GM19035 (cell line): Measurements from ENCODE around the gene ENTPD8.
"Not testable (repeated sequence)": the region's sequence is repeated elsewhere in the genome, so short reads cannot be mapped to it uniquely, and the experiment has no call there.

Experiments
- ATAC-seq: cut with Tn5 transposase; IDR thresholded peaks from one replicate; pipeline ENCODE4 v1.9.1; 2021; ENCODE audit not compliant: unreplicated experiment

ENTPD8 gene

DNA sequence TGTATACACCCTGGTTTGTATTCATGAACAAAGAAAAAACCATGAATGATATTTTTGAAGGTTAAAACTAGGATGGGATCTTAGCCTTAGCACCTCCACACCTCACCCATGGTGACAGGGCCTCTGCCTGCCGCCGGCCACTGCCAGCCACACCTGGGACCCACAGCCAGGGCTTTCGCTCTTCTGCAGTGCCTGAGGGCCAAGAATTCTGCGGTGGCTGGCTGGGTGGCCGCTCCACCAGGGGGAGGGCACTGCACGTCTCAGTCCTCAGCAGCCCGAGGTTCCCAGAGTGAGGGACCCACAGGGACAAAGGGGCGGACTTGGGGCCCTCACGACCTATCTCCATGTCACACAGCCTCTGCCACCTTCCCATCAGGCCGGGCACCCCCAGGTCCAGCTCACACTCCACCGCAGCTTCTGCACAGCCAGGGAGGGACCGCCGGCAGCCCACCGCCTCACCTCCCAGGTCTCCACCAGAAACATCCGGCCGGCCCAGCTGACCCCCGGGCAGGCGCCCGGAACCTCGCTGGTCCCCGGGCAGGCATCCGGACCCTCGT lies 25.1 kb downstream of the ENTPD8 start:
- ATAC-seq = no peak

DNA sequence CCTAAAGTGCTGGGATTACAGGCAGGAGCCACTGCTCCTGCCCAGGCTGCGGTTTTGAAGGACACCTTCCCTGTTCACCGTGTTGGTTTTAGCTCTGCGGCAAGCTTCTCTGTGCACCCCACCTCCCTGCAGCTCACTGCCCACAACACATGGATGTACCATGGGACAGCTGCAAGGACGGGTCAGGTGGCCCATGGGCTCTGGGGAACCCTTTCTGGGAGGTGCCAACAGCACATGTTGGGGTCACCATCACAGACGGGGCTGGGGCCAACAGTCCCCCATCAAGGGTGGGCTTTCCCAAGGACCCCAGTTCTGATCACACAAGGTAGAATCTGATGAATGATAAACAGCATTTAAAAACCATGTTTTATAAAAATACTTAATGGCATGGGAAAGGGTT lies 25.7 kb downstream of the ENTPD8 start:
- no peak for ATAC-seq

DNA sequence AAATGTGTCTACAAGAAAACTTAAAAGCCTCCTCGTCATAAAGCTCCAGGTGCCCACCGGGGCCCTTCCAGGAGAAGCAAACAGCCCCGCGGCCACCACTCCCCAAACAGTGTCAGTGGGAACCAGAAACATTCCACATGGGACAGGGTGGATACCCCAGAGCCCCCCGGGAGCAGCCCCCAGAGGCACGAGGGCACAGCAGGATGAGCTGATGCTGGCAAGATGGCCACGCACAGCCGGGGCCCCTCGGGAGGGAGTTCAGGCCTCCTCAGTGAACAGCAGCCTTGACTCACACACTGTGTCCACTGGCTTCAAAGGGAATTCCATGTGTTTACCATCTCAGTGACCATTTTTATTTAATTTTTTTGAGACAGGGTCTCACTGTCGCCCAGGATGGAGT lies 28.7 kb downstream of the ENTPD8 start:
- ATAC-seq = no peak

DNA sequence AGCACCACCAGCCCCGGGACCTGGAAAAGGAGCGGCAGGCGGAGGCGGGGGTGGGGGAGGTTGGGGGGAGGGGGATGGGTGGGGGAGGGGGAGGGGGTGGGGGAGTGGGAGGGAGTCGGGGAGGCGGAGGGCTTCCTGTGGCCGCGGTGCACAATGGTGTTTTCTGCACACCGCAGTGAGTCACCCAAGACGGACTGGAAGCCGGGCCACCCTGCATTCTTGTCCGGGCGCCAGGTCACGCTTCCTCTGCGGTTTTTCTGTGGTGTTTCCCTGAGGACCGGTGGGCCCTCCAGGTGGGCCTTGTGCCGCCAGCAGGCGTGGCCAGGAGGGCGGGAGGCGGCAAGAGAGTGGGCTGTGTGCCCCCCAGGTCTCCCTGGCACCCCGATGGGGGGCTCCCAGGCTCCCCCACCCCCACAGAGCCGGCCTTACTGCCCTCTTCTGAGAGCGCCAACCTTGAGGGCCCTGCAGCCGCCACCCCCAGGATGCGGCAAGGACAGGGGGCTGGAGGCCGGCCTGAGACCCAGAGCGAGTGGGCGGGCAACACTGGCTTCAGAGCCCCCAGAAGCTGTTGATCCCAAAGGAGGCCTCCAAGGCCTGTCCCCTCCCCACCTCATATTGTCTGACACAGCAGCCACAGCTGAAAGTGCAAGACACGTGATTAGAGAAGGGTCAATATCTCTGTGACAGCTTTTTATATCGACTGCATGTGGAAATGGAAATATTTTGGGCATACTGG lies 29.3 kb downstream of the ENTPD8 start:
- ATAC-seq = no peak

DNA sequence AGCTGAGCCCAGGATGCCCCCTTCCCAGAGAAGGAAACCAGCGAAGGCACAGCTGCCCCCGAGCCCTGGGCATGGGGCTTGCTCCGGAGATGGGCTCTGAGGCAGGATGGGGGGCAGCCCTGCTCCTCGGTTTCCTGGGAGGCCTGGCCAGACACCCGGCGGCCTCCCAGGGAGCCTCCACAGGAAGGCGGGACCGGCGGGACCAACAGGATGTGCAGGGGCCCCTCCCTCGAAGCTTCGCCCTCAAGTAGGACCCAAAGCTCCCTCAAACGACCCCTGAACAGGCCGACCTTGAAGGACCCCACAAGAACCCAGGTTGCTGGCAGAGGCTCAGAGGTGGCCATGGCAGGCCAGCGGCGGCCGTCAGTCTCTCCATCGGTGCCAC lies 29.9 kb downstream of the ENTPD8 start:
- ATAC-seq = no peak

DNA sequence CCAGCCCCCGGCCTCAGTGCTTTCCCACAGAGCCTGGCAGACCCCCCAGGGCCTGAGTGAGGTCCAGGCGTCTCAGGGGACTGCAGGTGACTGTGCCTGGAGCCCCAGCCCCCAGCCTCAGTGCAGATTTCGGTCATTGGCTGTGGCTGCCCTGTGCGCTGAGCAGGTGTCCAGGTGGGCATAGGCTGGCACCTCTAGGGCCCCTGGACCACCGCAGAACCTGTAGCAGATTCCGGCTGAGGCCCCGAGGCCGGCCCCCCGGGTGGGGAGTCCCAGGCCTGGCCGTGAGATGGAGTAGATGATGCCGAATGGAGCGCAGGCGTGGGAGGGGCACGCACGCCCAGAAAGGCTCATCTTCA lies 30.3 kb downstream of the ENTPD8 start:
- ATAC-seq = no peak

DNA sequence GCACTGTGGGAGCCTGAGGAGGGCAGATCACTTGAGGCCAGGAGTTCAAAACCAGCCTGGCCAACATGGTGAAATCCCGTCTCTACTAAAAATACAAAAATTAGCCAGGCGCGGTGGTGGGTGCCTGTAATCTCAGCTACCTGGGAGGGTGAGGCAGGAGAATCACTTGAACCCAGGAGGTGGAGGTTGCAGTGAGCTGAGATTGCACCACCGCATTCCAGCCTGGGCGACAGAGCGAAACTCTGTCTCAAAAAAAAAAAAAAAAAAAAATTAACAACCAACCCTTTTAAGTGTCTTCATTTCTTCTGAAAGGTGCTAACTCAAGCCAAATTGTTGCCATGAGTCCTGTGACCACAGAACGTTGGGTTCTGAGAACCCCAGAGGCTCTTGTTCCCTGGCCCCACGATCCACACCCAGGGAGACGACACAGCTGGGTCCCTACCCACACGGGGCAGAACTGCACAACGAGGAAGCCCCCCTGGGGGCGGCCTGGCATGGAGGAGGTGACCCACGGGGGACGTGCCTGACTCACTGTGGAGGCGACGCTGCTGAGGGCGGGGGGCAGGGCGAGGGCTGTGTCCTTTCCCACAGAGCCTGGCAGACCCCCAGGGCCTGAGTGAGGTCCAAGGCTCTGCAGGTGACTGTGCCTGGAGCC lies 30.8 kb downstream of the ENTPD8 start:
- ATAC-seq = not testable (repeated sequence)

DNA sequence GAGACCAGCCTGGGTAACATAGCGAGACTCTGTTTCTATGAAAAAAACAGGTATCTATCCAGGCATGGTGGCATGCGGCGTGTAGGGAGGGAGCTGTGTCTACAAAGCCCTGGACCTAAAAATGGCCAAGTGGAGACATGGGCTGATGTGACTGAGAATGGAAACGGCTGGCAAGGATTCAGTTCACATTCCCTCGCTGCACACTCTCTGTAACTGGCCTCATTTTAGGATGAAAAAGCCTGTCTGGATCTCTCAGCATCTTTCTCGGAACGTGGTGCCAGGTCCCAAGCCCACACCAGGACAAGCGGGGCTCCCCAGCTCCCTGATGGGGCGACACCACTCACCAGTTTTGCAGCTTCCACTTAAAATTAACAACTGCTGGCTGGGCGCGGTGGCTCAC lies 31.6 kb downstream of the ENTPD8 start:
- no peak for ATAC-seq

DNA sequence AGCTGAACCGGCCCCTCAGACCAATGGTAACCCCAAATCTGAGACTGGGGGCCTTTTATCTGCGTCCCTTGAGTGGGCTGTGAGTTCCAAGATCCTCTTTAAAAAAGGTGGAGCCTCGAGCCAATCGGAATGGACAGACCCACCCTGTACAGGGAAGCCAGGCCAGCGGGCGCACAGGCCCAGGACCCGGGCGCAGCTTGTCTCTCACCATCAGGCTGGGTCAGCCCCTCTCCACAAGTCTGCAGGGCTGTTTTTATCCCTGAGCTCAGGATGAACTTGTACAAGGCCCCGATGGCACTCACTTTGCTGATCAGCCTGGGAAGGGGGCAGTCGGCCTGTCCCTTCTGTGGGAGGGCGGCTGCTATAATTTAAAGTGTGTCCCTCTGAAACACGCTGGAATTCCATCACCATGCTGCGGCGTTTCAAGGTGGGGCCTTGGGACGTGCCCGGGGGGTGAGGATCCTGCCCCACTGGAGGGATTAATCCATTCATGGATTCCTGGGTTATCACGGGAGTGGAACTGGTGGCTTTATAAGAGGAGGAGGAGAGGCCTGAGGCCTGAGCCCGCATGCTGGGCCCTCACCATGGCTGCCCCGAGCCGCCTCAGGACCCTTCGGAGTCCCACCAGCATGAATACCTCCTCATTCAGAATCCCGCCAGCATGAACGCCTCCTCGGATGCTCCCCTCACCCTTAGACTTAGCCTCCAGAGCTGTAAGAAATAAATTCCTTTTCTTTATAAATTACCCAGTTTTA lies 32.3 kb downstream of the ENTPD8 start:
- no peak for ATAC-seq

DNA sequence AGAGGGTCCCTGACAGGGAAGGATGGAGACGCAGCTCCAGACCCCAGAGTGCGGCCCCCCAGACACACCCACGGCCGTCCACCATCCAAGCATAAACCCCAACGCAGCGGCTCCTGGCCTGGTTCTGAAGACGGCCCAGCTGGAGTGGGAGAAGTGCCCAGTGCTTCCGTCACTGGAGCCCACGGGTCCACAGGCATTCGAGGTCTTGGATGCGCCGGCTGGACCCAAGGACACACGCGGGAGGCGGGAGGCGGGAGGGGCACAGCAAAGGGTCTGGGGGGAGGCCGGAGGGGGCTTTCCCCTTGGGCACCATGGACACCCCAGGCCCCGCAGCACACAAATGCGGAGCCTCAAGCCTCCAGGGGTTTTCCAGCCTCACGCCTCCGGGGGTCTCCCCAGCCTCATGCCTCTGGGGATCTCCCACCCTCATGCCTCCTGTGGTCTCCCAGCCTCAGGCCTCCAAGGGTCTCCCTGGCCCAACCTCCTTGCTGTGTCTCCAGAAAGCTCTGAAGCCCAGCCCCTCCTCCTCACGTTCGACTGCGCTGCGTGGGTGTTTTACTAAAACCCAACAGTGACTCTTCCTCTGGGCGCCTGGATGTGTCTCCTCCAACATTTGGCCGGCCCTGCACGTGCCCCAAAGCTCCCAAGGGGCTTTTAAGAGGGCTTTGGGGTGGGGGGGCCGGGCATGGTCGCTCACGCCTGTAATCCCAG lies 33.4 kb downstream of the ENTPD8 start:
- ATAC-seq = no peak

DNA sequence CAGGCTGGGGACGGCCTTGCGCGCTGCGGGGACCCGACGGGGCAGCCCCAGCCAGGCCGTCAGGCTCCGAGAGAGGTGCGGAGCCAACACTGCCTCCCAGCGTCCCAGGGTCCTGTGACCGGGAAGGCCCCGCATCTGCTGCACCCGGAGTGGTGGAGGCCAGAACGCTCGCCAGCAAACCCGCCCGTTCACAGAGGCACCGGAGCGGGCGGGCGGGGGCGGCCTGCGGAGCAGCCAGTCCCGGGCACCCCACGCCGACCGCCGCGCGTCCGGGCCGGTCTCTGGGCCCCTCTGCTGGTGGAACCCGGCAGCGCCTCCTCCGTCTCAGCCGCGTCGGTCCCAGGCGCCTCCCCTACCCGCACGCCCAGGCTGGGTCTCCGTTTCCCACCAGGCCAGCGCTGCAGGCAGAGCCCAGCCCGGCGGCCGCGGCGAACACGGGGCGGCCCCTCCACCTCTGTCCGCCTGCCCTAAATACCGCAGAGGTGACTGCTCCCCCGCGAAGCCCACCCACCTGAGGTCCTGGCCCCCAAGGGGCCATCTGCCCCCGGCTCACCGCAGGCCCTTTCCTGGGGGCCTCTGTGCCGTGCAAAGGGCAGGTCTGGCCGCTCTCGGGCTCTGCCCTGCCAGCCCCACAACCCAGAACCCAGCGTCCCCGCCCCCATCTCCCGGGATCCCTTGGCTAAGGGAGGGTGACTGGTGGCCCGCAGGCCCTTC lies 34.1 kb downstream of the ENTPD8 start:
- no peak for ATAC-seq

DNA sequence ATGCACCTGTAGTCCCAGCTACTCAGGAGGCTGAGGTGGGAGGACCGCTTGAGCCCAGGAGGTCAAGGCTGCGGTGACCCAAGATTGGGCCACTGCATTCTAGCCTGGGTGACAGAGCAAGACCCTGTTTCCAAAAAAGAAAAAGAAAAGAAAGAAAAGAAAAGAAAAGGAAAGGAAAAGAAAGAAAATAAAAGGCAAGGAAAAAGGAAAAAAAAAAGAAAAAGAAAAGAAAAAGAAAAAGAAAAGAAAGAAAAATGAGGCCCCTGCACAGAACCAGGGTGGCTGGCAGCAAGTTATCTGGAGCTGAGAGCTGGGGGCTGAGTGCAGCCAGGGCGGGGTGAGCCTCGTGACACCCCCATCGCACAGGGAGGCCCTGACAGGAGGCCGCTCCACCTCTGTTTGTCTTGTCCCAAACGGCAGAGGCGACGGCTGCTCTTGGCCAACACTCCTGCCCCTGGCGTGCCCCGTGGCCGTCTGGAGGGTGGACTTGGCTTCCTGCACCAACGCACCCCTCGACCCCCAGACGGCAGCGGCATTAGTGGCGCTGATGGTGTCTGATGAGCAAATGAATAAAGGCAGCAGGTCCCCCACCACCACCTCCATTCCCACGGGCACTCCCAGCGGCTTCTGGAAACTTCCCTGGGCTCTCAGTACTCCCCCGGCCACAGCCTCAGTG lies 34.9 kb downstream of the ENTPD8 start:
- no peak for ATAC-seq

DNA sequence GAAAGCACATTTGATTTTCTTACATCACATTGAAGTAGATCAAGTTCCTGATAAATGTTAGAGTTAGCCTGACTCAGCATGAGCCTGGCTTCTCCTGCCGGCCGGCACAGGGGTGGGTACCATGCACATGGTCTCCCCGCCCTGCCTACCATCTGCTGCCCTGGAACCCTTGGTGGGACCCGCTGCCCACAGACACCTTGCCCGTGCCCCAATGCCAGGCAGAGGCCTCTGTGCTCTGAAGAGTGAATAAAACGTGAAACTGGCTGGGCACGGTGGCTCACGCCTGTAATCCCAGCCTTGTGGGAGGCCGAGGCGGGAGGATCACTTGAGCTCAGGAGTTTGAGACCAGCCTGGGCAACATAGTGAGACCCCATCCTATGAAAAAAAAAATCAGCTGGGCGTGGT lies 35.5 kb downstream of the ENTPD8 start:
- ATAC-seq = no peak

DNA sequence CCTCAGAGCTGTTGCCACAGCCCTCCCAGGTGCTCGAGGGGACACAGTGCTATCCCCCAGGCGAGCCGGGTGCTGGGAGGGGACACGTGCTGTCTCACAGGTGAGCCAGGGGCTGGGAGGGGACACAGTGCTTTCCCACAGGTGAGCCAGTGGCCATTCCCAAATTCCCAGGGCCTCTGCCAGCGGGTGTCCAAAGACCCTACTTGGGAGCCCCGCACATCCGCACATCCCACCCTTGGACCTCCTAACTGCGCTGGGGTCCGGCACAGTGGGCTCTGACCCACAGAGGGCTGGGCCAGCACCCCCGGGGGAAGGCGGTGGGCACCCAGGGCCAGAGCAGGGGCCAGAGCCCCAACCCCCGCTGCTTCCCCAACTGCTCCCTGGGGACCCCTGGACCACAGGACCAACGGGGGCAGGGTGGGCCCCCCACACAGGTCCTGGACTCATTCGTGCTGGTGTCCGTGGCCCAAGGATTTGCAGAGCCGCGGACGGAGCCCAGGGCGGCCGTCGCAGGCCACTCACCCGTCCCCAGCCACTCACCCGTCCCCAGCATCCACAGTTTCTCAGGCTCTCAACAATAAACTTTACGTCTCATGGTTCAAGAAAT lies 36.1 kb downstream of the ENTPD8 start:
- ATAC-seq = no peak

DNA sequence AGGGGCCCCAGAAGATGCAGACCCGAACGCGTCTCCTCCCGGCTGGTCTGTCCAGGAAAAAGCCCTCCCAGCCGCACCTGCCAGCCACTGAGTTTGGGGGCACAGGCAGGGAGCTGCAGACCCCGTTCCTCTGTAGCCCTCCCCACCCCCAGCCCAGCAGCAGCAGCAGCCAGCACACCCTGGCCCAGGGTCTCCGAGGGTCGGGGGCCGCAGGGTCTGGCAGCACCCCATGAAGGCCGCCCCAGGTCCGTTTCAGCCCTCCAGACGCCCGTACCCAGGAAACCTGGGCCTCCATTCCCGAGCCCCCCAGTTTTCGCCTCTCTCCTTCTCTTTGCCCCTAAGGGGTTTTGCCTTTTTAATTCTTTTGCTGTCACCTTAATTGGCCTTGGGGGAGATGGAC lies 37.9 kb downstream of the ENTPD8 start:
- no peak for ATAC-seq

DNA sequence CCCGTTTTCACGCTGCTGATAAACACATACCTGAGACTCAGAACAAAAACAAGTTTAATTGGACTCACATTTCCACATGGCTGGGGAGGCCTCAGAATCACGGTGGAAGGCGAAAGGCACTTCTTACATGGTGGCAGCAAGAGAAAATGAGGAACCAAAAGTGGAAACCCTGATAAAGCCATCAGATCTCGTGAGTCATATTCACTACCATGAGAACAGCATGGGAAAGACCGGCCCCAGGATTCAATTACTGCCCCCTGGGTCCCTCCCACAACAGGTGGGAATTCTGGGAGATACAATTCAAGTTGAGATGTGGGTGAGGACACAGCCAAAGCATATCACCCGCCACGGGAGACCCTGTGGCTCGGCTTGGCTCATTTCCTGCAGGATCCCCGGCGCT lies 38.4 kb downstream of the ENTPD8 start:
- no peak for ATAC-seq

DNA sequence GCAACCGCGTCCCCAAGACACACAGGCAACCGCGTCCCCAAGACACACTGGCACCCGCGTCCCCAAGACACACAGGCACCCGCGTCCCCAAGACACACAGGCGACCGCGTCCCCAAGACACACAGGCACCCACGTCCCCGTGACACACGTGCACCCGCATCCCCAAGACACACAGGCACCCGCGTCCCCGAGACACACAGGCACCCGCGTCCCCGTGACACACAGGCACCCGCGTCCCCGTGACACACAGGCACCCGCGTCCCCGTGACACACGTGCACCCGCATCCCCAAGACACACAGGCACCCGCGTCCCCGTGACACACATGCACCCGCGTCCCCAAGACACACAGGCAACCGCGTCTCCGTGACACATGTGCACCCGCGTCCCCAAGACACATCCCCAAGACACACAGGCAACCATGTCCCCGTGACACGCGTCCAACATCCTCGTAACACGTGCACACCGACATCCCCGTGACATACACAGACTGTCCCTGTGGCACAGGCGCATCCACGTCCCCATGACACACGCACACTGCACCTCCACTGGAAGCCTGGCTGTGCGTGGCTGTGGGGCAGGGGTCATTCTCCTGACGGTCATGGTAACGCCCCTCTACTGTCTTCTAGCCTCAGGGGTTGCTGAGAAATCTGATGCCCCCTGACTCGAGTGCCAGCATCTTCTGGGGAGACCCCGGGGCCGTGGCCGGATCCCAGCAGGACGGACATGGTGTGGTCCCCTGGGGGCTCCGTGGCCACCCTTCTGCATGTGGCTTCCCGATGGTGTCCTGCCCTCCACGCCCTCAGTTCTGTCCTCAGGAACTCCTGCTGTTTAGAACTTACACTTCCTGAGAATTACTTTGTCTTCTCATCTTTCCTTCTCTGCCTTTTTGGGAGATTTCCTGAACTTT lies 42.3 kb downstream of the ENTPD8 start:
- no peak for ATAC-seq

DNA sequence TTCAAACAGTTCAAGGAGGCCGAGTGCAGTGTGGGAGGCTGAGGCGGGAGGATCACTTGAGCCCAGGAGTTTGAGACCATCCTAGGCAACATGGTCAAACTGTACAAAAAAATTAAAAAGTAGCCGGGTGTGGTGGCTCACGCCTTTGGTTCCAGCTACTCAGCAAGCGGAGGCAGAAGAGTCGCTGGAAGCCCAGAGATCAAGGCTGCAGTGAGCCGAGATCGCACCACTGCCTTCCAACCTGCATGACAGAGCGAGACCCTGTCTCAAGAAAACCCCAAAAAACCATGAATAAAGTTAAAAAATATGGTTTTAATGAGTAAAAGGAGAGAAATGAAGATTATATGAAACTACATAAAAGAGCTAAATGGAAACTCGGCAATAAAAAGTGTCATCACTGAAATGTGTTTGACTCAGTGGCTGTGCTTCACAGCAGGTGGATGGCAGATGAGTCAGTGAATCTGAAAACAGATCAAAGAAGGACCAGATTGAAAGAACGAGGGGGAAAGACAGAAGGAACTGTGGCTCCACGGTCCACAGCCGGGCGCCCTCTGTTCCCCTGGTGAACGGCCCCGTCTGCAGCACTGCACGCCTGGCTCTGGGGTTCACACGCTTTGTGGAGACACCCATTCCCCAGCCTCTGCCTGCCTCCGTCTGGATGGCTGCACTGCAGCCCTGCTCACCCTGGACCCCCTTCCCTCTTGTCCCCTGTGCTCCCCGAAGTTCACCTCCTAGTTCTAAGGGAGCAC lies 43.3 kb downstream of the ENTPD8 start:
- no peak for ATAC-seq
